HEK293 (cell line): Measurements from ENCODE around the gene C1orf174.

ENCODE experiments used
- ATF2 ChIP-seq: fragments of 450-650 bp; formaldehyde crosslinking; IDR thresholded peaks from 2 replicates; pipeline ENCODE4 v1.5.1; 2016; ENCODE audit warnings: missing biosample characterization, missing genetic modification characterization, low read depth
- CTCF ChIP-seq: fragments of 450-650 bp; formaldehyde crosslinking; IDR thresholded peaks from 2 replicates; pipeline ENCODE4 v1.5.1; 2016; ENCODE audit warnings: missing biosample characterization, missing genetic modification characterization
- FEZF1 ChIP-seq: fragments of 450-650 bp; formaldehyde crosslinking; IDR thresholded peaks from 2 replicates; pipeline ENCODE4 v1.5.1; 2016; ENCODE audit warnings: missing biosample characterization, missing genetic modification characterization
- MYNN ChIP-seq: fragments of 450-650 bp; formaldehyde crosslinking; IDR thresholded peaks from 2 replicates; pipeline ENCODE4 v1.5.1; 2016; ENCODE audit warnings: missing biosample characterization, missing genetic modification characterization, borderline replicate concordance
- RBAK ChIP-seq: fragments of 450-650 bp; formaldehyde crosslinking; IDR thresholded peaks from 2 replicates; pipeline ENCODE4 v1.5.1; 2016; ENCODE audit warnings: missing biosample characterization, missing genetic modification characterization
- TSHZ1 ChIP-seq: fragments of 450-650 bp; formaldehyde crosslinking; IDR thresholded peaks from 2 replicates; pipeline ENCODE4 v1.5.1; 2016; ENCODE audit warnings: missing biosample characterization, missing genetic modification characterization, borderline replicate concordance
- ZFP3 ChIP-seq: fragments of 450-650 bp; formaldehyde crosslinking; IDR thresholded peaks from 2 replicates; pipeline ENCODE4 v1.5.1; 2016; ENCODE audit warnings: low read depth, missing biosample characterization, missing genetic modification characterization
- ZFP69B ChIP-seq: fragments of 450-650 bp; formaldehyde crosslinking; IDR thresholded peaks from 2 replicates; pipeline ENCODE4 v1.5.1; 2016; ENCODE audit warnings: missing biosample characterization, missing genetic modification characterization
- ZNF175 ChIP-seq: fragments of 450-650 bp; formaldehyde crosslinking; IDR thresholded peaks from 2 replicates; pipeline ENCODE4 v1.5.1; 2016; ENCODE audit warnings: missing biosample characterization, missing genetic modification characterization
- ZNF214 ChIP-seq: fragments of 450-650 bp; formaldehyde crosslinking; IDR thresholded peaks from 2 replicates; pipeline ENCODE4 v1.5.1; 2017; ENCODE audit warnings: missing biosample characterization, mild to moderate bottlenecking, missing genetic modification characterization, borderline replicate concordance
- ZNF24 ChIP-seq: fragments of 450-650 bp; formaldehyde crosslinking; IDR thresholded peaks from 2 replicates; pipeline ENCODE4 v1.5.1; 2016; ENCODE audit warnings: missing biosample characterization, missing genetic modification characterization
- ZNF48 ChIP-seq: fragments of 450-650 bp; formaldehyde crosslinking; IDR thresholded peaks from 2 replicates; pipeline ENCODE4 v1.5.1; 2016; ENCODE audit warnings: missing biosample characterization, missing genetic modification characterization
- TF ChIP-seq, protein P1 (sequence below): fragments of 450-650 bp; formaldehyde crosslinking; IDR thresholded peaks from 2 replicates; pipeline ENCODE4 v1.5.1; 2016; ENCODE audit warnings: missing biosample characterization, missing genetic modification characterization
- TF ChIP-seq, protein P2 (sequence below): fragments of 450-650 bp; formaldehyde crosslinking; IDR thresholded peaks from 2 replicates; pipeline ENCODE4 v1.5.1; 2016; ENCODE audit warnings: missing biosample characterization, missing genetic modification characterization

DNA sequence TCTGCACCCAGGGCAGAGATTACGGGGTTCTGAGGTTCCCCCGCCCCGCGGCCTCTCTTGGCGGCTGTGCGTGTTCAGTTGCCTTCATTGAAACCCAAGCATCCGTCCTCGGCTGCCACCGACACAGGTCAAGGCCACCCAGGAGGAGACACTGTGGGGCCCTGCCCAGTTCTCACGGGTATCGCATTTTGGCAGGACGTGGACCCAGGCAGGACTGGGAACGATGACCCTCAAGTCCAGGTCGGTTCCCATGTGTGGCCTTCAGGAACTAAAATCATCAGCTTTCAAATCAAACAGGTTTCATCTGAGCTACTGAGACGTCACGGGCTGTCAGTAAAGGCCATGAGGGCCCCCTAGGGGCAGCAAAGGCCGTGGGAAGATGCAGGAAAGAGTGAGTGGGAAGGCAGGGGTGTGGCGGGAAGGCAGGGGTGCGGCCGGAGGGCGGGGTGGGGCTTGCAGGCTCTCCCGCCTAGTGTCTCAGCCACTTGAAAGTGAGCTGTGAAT is 7.0 kb upstream of the C1orf174 start:
- TF ChIP-seq, protein P1, sequence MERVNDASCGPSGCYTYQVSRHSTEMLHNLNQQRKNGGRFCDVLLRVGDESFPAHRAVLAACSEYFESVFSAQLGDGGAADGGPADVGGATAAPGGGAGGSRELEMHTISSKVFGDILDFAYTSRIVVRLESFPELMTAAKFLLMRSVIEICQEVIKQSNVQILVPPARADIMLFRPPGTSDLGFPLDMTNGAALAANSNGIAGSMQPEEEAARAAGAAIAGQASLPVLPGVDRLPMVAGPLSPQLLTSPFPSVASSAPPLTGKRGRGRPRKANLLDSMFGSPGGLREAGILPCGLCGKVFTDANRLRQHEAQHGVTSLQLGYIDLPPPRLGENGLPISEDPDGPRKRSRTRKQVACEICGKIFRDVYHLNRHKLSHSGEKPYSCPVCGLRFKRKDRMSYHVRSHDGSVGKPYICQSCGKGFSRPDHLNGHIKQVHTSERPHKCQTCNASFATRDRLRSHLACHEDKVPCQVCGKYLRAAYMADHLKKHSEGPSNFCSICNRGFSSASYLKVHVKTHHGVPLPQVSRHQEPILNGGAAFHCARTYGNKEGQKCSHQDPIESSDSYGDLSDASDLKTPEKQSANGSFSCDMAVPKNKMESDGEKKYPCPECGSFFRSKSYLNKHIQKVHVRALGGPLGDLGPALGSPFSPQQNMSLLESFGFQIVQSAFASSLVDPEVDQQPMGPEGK (tag by site-specific recombination) = no peak
- TF ChIP-seq CTCF (tag by site-specific recombination) (no peak), ZNF48 (tag by site-specific recombination) (no peak), TSHZ1 (no peak), FEZF1 (no peak), ZNF24 (tag by site-specific recombination) (no peak), ZNF214 (tag by site-specific recombination) (no peak), MYNN (no peak), ZFP69B (tag by site-specific recombination) (no peak), ATF2 (tag by site-specific recombination) (no peak), ZNF175 (no peak), ZFP3 (tag by site-specific recombination) (no peak), RBAK (tag by site-specific recombination) (no peak)
- TF ChIP-seq, protein P2, sequence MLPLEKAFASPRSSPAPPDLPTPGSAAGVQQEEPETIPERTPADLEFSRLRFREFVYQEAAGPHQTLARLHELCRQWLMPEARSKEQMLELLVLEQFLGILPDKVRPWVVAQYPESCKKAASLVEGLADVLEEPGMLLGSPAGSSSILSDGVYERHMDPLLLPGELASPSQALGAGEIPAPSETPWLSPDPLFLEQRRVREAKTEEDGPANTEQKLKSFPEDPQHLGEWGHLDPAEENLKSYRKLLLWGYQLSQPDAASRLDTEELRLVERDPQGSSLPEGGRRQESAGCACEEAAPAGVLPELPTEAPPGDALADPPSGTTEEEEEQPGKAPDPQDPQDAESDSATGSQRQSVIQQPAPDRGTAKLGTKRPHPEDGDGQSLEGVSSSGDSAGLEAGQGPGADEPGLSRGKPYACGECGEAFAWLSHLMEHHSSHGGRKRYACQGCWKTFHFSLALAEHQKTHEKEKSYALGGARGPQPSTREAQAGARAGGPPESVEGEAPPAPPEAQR (tag by site-specific recombination) = no peak
